ENCODE data around the gene HPS5.

GRCh38 chr11:18277565-18278271, 44.2 kb downstream of the HPS5 start:
- TF ChIP-seq CTCF (conservative IDR thresholded peaks at IDR 0.05 in 1 of 2, IDR thresholded peaks at IDR 0.05 in 1 of 2; ENCODE audit: extremely low read depth in 1 of 2, insufficient read depth in 1 of 2, low read depth in 1 of 2, low read length in 2 of 2) (no peak), EZH2 (IDR thresholded peaks at IDR 0.05; ENCODE audit: borderline replicate concordance, low read length) (no peak)
